NCI-H82 (cell line): Measurements from ENCODE around the gene CASP3.
"Not testable (repeated sequence)": the region's sequence is repeated elsewhere in the genome, so short reads cannot be mapped to it uniquely, and the experiment has no call there.

Experiments used
- DNase-seq: peaks from one replicate; lab custom pipeline; 2025; lab: John Stamatoyannopoulos, UW

The CASP3 gene

DNA sequence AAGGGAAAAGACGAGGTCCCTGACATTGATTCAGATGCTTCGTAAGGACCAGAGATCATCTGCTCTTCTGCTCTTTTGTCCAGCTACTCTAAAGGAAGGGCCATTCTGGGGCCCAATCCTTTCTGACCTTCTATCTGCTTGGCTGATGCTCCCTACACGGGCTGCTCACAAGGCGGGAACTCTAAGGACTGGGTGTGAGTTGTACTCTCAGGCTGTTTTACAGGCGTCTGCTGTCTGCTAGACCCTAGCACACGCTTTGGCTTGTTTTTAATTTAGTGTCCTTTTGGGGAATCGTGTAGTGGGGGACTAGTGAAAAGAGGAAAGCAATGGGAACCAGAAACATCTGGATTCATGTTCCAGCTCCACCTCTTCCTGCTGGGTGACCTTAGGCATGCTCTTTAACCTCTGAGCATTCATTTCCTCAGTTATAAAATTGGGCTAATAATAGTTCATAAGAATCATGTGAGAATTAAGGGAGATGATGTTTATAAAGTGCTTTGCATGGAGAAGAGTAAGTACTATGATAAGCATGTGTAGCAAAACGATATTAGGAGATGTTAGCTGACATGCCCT is 53.1 kb downstream of the CASP3 start:
- DNase-seq: no peak

DNA sequence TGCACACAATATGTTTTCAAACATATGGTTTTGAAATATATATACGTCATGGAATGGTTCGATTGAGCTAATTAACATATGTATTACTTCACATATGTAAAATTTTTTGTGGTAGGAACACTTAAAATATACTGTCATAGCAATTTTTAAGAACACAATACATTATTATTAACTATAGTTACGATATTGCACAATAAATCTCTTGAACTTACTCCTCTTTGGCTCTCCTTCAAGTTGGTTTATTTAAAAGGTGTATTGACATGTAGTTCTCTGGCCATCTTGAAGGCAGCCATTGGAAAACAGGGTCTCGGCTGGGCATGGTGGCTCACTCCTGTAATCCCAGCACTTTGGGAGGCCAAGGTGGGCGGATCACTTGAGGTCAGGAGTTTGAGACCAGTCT is 53.8 kb downstream of the CASP3 start:
- no peak for DNase-seq

DNA sequence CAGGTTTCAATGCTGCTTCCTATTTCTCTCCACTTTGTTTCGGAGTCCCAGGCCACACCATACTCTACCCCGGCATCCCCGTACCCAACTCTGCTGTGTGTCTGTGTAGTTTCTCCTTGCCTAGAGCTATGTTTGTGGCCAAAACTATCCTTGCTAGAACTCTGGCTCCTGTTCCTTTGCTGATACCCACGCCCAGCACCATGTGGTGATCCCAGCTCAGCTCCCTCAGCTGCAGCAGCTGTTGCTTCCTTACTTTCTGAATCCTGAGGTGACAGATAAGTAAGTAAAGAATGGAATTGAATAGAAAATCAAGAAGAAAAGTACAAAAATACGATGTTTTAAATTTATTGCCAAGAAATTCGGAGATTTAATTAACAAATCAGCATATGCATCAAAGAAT is 55.8 kb downstream of the CASP3 start:
- DNase-seq: no peak

GRCh38 chr4:184591747-184592270 is 57.4 kb downstream of the CASP3 start:
- not testable (repeated sequence) for DNase-seq

- no peak for DNase-seq
Measured at GRCh38 chr4:184591070-184591677, 58.1 kb downstream of the CASP3 start.

DNA sequence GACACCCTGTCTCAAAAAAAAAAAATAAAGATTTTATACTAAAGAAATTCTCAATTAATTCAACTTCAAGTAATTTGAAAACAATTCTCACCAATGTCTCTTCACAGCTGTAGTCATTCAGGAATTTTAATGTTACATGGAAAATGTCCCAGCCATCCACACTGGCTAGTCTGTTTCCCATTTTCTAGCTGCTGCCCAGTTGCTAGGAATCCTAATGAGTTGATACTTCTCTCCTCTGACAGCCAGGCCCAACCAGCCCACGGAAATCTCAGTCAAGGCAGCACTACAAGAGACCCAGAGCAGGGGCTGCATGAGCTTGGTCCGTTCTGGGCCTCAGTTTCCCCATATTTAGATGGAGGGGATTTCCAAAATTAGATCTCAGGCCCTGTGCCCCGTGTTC is 59.1 kb downstream of the CASP3 start:
- DNase-seq: no peak

GRCh38 chr4:184588893-184589292 is 60.4 kb downstream of the CASP3 start:
- DNase-seq: no peak

DNA sequence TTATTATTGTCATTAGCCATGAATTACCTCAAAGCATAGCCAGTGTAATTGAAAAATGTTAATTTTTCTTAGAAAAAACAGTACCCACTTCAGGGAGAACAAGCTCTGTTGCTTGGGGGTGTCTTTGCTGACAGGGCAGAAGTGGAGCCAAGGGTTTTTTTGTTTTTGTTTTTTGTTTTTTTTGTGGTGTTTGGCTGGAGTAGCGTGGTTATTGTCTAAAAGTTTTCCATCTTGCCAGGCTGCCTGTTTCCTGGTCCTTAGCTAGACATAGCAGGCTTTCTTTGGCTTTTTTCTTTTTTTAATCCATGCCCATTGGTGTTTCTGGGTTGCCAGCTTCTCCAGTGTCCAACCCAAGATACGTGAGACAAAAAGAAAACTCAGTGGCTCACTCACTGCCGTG is 61.5 kb downstream of the CASP3 start:
- no peak for DNase-seq

- DNase-seq: no peak
Measured at GRCh38 chr4:184587221-184587620, 62.0 kb downstream of the CASP3 start.

DNA sequence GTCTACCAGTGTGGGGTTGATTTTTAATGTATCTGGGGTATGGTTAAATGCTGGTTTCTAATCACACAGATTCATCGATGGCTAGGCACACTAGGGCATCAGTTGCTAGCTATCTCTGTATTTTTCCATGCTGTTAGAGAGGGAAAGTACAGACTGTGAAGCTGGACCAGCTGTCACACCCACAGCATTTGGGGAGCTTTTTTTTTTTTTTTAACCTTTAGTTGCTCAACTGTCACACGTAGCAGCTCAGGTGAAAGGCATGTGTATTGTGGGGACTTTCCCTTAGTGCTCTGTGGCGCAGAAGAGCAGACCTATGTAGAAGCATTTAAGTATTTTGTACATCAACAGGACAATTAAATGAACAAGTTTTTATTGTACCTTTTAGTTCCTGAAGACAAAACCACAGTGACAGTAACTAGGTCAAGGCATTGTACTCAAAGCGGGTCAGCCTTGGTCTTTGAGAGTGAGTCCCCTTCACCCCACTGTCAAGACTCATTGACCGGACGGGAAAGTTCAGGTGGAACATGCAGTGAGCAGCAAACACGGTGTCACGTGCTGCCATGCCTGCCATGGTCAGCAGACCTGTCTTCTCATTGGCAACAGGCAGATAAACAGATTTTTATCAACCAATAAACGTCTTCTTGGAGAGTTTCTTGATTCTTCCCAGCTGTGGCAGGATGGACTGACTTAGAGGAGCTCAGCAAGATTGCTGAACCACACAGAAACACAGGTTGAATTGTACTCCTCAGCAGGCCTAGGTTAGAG is 65.3 kb downstream of the CASP3 start:
- no peak for DNase-seq
